HG02970 (cell line): ENCODE data around the gene REST.

Experiments used
- ATAC-seq: cut with Tn5 transposase; IDR thresholded peaks from one replicate; pipeline ENCODE4 v1.9.1; 2021; ENCODE audit warnings: mild to moderate bottlenecking, moderate library complexity, moderate number of reproducible peaks; ENCODE audit not compliant: unreplicated experiment, low FRiP score

Gene REST

DNA sequence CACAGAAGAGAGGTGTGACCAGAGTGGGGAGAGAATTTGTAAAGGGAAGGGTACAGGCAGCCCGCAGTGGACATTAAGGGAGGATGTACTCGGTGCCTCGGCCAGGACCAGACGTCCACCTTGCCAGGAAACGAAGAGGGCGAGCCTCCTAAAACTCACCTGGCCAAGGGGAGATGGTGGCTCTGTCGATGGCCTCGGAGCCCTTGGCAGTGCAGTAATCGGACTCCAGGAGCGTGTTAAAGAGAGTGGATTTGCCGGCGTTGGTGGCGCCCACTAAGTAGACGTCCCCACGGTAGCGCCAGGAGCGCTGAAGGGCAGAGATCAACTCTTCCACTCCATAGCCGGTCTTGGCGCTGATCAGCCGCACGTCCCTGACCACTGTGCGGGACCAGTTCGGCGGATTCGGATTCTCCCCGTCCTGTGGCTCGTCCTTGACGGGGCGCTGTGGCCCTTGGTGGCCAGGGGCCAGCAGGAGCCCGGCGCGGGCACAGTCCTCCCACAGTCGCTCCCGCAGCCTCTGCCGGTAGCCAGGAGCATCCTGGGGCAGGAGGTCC lies 68.7 kb downstream of the REST start:
- no peak for ATAC-seq

DNA sequence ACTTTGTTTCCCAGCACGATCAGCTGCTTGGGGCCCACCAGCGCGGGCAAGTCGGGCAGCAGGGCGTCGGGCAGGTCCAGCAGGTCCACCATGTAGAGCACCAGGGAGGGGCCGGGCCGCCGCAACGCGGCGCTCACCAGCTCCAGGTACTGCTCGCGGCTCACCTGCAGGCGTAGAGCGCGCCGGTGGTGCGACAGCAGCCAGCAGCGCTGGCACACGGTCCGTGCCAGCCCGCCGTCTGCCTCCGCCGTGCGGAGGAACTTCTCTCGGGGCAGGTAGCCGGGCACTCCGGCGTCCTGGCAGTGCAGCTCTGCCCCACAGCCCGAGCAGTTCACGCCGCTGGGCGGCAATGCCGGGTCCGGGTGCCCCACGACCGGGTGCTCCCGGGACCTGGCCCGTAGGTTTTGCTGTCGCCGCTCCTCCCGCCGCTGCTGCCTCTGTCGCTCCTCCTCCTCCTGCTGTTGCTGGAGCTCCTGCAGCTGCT lies 69.2 kb downstream of the REST start:
- peak; percentile 21 for ATAC-seq

- ATAC-seq = peak; percentile 85
These were observed 69.8 kb downstream of the REST start, which contains the start of gene NOA1 for GRCh38 chr4:56977321-56978012. TSS of gene NOA1 (minus strand) at chr4:56977606. CDS start at chr4:56977585, 21 bp downstream.

- ATAC-seq = peak; percentile 45
These were observed 71.1 kb downstream of the REST start, which contains the start of gene POLR2B for GRCh38 chr4:56978750-56979303. TSS of gene POLR2B (plus strand) at chr4:56978896. CDS start at chr4:56978986, 90 bp downstream.

DNA sequence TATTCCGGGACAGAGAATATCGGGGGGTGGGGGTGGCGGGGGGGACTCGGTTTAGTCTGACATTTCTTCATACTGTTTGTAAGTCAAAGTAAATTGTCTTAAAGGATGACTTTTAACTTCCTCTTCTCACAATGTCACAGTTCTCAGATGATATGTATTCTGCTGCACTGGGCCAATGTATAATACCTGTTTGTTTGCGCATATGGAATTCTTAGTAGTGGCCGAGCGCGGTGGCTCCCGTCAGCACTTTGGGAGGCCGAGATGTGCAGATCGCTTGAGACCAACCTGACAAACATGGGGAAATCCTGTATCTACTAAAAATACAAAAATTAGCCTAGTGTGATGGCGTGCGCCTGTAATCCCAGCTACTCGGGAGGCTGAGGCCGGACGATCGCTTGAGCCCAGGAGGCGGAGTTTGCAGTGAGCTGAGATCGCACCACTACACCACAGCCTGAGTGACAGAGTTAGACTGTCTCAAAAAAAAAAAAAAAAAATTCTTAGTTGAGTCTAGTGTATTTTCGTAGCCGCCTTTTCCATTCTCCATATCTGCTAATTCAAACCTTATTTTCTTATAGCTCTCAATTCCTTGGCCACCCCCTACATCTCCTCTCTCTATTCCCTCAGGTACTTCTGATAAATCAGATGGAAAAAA lies 71.8 kb downstream of the REST start:
- no peak for ATAC-seq

GRCh38 chr4:56981795-56982201 lies 74.1 kb downstream of the REST start:
- no peak for ATAC-seq

DNA sequence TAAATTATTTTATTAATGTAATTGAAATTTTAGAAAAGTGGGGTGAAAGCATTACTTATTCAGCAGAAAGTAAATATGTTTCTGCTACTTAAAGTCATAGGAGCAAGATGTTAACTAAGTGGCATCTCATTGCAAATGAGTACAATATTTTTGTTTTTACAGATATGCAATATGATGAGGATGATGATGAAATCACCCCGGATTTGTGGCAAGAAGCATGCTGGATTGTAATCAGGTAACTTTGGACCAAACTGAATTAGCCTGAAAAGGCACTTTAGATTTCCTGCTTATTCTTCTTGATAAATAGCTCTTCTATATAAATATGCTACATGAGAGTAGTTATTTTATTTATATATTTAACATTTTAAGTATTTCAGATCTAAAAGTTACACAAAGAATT lies 78.5 kb downstream of the REST start:
- ATAC-seq = no peak

GRCh38 chr4:56986952-56987351 lies 79.3 kb downstream of the REST start:
- ATAC-seq = no peak

- ATAC-seq = no peak
These were observed 82.6 kb downstream of the REST start for GRCh38 chr4:56990109-56990905.

DNA sequence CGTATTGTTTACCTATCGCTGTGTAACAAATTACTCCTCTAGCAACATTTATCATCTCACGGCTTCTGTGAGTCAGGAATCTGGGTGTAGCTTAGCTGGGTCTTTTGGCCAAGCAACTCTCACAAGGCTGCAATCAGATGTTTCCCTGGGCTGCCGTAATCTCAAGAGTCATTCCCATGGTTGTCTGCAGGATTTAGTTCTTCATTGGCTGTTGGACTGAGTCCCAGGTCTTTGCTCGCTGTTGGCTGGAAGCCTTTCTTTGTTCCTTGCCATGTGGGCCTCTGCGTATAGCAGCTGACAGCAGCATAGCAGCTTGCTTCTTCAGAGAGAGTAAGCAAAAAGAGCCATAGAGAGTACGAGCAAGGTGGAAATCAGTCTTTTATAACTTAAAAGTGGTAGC lies 87.8 kb downstream of the REST start:
- ATAC-seq = no peak

GRCh38 chr4:56999751-57000150 lies 92.1 kb downstream of the REST start:
- no peak for ATAC-seq

DNA sequence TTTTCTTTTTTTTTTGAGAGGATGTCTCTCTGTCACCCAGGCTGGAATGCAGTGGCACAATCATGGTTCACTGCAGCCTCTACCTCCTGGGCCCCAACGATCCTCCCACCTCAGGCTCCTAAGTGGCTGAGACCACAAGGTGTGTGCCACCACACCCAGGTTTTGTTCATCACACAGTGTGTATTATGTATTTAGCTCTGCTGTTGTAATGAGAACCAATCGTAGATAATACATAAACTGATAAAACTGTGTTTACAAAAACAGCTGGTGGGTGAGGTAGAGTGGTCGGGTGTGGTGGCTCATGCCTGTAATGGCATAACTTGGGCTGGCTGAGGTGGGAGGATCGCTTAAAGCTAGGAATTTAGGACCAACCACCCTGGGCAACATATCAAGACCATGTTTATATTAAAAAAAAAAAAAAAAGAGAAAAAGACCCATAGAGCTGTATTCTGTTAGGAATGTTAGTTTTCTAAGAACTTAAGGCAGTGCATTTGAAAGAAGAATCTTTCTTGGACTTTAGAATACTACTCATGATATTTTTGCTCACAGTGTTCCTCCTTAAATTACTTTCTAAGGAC lies 105.9 kb downstream of the REST start:
- no peak for ATAC-seq
